H1 (cell line): Measurements from ENCODE around the gene RETREG1. TPM values are rescaled to one million over a fixed set of nuclear protein-coding genes. Genes with fewer than 3 reads are reported as not detected.

Experiments
- ASH2L ChIP-seq: fragments of 200-600, 300-600 bp; sonication (generic); IDR thresholded peaks from one replicate; pipeline ENCODE4 v1.7.1; 2017; ENCODE audit warnings: low read length
- BACH1 ChIP-seq: IDR thresholded peaks from 2 replicates; pipeline ENCODE4 v1.6.1; 2012; ENCODE audit warnings: low read length, improper control_type of control experiment
- BCL11A ChIP-seq, 2 experiments: IDR thresholded peaks; one replicate each; pipeline ENCODE4 v1.6.1; 2011; ENCODE audit warnings: low read depth in 2 of 2, low read length in 2 of 2, mild to moderate bottlenecking in 2 of 2
- EP300 ChIP-seq, 2 experiments: IDR thresholded peaks; 1 replicate in 1 of 2; 2 replicates in 1 of 2; pipeline ENCODE4 v1.6.1; 2011 to 2012; ENCODE audit warnings: low read depth in 2 of 2, low read length in 2 of 2, mild to moderate bottlenecking in 2 of 2, borderline replicate concordance in 1 of 2, inconsistent platforms in 1 of 2, moderate library complexity in 1 of 2
- GABPA ChIP-seq: IDR thresholded peaks from 2 replicates; pipeline ENCODE4 v1.6.1; 2011; ENCODE audit warnings: mild to moderate bottlenecking, low read length, moderate library complexity, borderline replicate concordance; ENCODE audit not compliant: insufficient read depth
- GTF2F1 ChIP-seq: IDR thresholded peaks from 2 replicates; pipeline ENCODE4 v1.6.1; 2012; ENCODE audit warnings: low read depth, low read length, improper control_type of control experiment, borderline replicate concordance
- HDAC2 ChIP-seq, 2 experiments: fragments of 300-600 bp in 1 of 2; sonication (generic) in 1 of 2; IDR thresholded peaks; 2 replicates each; pipeline ENCODE4 v1.6.1; 2011 to 2012; ENCODE audit warnings: low read depth in 2 of 2, low read length in 2 of 2, mild to moderate bottlenecking in 2 of 2, moderate library complexity in 2 of 2, borderline replicate concordance in 1 of 2, inconsistent platforms in 1 of 2
- KDM1A ChIP-seq: fragments of 200-600, 300-600 bp; sonication (generic); IDR thresholded peaks from 2 replicates; pipeline ENCODE4 v1.7.1; 2016; ENCODE audit warnings: mild to moderate bottlenecking, low read length, borderline replicate concordance
- SIRT6 ChIP-seq: IDR thresholded peaks from one replicate; pipeline ENCODE4 v1.7.1; 2012; ENCODE audit warnings: low read length, inconsistent platforms
- SIX5 ChIP-seq: IDR thresholded peaks from 2 replicates; pipeline ENCODE4 v1.6.1; 2011; ENCODE audit warnings: mild to moderate bottlenecking, low read depth, low read length
- TEAD4 ChIP-seq: IDR thresholded peaks from 2 replicates; pipeline ENCODE4 v1.6.1; 2012; ENCODE audit warnings: low read depth, low read length, inconsistent platforms, mixed read lengths
- polyA plus RNA-seq, 7 experiments: library from polyadenylated mRNA; depleted of rRNA in 3 of 7; stranded (reverse) in 5 of 7; unstranded in 2 of 7; fragments of >200 nt in 5 of 7; fragments of 200-250 nt in 2 of 7; gene quantifications; 1 replicate in 5 of 7; 2 replicates in 1 of 7; 4 replicates in 1 of 7; pipeline versions ENCODE4 v1.2.1 to v1.2.3, GENCODE V29; 2011 to 2013; ENCODE audit warnings: missing spikeins in 2 of 7, mixed read lengths in 2 of 7
- total RNA-seq: library from RNA; stranded (reverse); fragmentation: NEBNext Ultra II Directional; extraction: Animal tissue kit (Norgen Biotek cat#: 25700); gene quantifications from 2 replicates; pipeline ENCODE4 v1.2.1, GENCODE V29; 2021
- TF ChIP-seq, protein P1 (sequence below): fragments of 300-600 bp; sonication (generic); IDR thresholded peaks from 2 replicates; pipeline ENCODE4 v1.7.1; 2012; ENCODE audit warnings: low read length, moderate library complexity, mild to moderate bottlenecking, inconsistent platforms; ENCODE audit not compliant: insufficient replicate concordance

The RETREG1 gene
- total and polyA plus RNA-seq, 2 of the 8 experiments (the other 6 are each of a cell fraction or from before 2014, with no cell fraction given): 0.62 to 1.9 TPM

DNA sequence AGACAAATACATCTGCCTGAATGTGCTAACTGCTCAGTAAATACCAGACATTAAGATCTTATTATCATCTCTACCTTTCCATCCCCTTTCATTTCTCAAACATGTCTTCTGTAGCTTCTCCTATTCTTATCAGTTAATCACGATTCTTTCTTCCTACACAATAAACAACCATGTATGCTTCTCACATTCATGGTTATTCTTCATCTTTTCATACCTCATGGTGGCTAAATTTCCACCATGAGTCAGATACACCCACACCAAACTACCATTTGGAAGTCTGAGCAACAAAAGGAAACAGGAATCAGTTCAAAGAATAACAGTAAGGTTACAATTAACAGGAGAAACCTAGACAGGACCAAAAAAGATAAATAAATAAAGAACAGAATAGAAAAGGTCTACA, 158.9 kb downstream of the RETREG1 start (continued):
- TF ChIP-seq, protein P1, sequence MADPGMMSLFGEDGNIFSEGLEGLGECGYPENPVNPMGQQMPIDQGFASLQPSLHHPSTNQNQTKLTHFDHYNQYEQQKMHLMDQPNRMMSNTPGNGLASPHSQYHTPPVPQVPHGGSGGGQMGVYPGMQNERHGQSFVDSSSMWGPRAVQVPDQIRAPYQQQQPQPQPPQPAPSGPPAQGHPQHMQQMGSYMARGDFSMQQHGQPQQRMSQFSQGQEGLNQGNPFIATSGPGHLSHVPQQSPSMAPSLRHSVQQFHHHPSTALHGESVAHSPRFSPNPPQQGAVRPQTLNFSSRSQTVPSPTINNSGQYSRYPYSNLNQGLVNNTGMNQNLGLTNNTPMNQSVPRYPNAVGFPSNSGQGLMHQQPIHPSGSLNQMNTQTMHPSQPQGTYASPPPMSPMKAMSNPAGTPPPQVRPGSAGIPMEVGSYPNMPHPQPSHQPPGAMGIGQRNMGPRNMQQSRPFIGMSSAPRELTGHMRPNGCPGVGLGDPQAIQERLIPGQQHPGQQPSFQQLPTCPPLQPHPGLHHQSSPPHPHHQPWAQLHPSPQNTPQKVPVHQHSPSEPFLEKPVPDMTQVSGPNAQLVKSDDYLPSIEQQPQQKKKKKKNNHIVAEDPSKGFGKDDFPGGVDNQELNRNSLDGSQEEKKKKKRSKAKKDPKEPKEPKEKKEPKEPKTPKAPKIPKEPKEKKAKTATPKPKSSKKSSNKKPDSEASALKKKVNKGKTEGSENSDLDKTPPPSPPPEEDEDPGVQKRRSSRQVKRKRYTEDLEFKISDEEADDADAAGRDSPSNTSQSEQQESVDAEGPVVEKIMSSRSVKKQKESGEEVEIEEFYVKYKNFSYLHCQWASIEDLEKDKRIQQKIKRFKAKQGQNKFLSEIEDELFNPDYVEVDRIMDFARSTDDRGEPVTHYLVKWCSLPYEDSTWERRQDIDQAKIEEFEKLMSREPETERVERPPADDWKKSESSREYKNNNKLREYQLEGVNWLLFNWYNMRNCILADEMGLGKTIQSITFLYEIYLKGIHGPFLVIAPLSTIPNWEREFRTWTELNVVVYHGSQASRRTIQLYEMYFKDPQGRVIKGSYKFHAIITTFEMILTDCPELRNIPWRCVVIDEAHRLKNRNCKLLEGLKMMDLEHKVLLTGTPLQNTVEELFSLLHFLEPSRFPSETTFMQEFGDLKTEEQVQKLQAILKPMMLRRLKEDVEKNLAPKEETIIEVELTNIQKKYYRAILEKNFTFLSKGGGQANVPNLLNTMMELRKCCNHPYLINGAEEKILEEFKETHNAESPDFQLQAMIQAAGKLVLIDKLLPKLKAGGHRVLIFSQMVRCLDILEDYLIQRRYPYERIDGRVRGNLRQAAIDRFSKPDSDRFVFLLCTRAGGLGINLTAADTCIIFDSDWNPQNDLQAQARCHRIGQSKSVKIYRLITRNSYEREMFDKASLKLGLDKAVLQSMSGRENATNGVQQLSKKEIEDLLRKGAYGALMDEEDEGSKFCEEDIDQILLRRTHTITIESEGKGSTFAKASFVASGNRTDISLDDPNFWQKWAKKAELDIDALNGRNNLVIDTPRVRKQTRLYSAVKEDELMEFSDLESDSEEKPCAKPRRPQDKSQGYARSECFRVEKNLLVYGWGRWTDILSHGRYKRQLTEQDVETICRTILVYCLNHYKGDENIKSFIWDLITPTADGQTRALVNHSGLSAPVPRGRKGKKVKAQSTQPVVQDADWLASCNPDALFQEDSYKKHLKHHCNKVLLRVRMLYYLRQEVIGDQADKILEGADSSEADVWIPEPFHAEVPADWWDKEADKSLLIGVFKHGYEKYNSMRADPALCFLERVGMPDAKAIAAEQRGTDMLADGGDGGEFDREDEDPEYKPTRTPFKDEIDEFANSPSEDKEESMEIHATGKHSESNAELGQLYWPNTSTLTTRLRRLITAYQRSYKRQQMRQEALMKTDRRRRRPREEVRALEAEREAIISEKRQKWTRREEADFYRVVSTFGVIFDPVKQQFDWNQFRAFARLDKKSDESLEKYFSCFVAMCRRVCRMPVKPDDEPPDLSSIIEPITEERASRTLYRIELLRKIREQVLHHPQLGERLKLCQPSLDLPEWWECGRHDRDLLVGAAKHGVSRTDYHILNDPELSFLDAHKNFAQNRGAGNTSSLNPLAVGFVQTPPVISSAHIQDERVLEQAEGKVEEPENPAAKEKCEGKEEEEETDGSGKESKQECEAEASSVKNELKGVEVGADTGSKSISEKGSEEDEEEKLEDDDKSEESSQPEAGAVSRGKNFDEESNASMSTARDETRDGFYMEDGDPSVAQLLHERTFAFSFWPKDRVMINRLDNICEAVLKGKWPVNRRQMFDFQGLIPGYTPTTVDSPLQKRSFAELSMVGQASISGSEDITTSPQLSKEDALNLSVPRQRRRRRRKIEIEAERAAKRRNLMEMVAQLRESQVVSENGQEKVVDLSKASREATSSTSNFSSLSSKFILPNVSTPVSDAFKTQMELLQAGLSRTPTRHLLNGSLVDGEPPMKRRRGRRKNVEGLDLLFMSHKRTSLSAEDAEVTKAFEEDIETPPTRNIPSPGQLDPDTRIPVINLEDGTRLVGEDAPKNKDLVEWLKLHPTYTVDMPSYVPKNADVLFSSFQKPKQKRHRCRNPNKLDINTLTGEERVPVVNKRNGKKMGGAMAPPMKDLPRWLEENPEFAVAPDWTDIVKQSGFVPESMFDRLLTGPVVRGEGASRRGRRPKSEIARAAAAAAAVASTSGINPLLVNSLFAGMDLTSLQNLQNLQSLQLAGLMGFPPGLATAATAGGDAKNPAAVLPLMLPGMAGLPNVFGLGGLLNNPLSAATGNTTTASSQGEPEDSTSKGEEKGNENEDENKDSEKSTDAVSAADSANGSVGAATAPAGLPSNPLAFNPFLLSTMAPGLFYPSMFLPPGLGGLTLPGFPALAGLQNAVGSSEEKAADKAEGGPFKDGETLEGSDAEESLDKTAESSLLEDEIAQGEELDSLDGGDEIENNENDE: no peak
- TF ChIP-seq BACH1 (no peak), SIX5 (no peak), TEAD4 (no peak), SIRT6 (no peak), ASH2L (no peak), BCL11A (IDR thresholded peaks at IDR 0.05; ENCODE audit: low read depth in 2 of 2, low read length in 2 of 2) (no peak), GABPA (no peak), GTF2F1 (no peak), KDM1A (no peak), EP300 (IDR thresholded peaks at IDR 0.05; ENCODE audit: borderline replicate concordance in 1 of 2, low read depth in 2 of 2, low read length in 2 of 2) (no peak), HDAC2 (IDR thresholded peaks at IDR 0.05; ENCODE audit: borderline replicate concordance in 1 of 2, low read depth in 2 of 2, low read length in 2 of 2) (no peak)
